OCI-LY1 (cell line): Measurements from ENCODE around the gene SLC9A6.

Experiments used
- EZH2 ChIP-seq: fragments of 200-600 bp; sonication (generic), shearing (Covaris generic); IDR thresholded peaks from 2 replicates; pipeline ENCODE4 v1.8.0; 2017; ENCODE audit warnings: borderline replicate concordance, mixed run types, mild to moderate bottlenecking, antibody characterized with exemption, low read length, moderate library complexity, mixed read lengths
- TF ChIP-seq, protein P1 (sequence below): fragments of 200-600 bp; sonication (generic), shearing (Covaris generic); IDR thresholded peaks from 2 replicates; pipeline ENCODE4 v1.5.1; 2017; ENCODE audit warnings: mild to moderate bottlenecking, antibody characterized with exemption, low read length, moderate library complexity, mixed read lengths

DNA sequence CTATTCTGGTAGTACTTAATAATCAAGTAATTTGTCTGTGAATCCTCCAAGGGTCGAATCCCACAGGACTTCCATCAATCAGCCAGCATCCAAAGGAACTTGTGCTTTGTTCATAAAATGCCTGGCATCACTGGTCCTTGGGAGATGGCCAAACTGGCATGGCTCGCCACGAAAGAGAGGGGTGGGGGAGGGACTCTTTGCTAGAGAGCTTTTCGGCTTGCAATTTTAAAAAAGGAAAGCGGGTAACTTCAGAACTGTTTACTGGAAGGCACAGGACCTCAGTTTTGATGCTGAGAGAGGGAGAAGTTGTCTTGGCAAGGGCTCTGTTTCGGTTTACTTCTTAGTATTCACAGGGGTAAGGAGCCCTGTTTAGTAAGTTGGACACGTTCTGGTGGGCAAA, 82.7 kb downstream of the SLC9A6 start:
- TF ChIP-seq, protein P1, sequence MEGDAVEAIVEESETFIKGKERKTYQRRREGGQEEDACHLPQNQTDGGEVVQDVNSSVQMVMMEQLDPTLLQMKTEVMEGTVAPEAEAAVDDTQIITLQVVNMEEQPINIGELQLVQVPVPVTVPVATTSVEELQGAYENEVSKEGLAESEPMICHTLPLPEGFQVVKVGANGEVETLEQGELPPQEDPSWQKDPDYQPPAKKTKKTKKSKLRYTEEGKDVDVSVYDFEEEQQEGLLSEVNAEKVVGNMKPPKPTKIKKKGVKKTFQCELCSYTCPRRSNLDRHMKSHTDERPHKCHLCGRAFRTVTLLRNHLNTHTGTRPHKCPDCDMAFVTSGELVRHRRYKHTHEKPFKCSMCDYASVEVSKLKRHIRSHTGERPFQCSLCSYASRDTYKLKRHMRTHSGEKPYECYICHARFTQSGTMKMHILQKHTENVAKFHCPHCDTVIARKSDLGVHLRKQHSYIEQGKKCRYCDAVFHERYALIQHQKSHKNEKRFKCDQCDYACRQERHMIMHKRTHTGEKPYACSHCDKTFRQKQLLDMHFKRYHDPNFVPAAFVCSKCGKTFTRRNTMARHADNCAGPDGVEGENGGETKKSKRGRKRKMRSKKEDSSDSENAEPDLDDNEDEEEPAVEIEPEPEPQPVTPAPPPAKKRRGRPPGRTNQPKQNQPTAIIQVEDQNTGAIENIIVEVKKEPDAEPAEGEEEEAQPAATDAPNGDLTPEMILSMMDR, result no peak
- TF ChIP-seq EZH2, result no peak
